Measurements from ENCODE around the gene PLA2G15.

PLA2G15 gene

GRCh38 chr16:68252383-68252782 is 7.2 kb downstream of the PLA2G15 start:
- Mint-ChIP-seq H3K27ac (peak overlapping the region; percentile 8), H3K36me3 (peaks cover 12% of the 10 kb centered on the region), H3K4me3 (no peak overlapping the region), H3K4me1 (peaks cover 8% of the 10 kb centered on the region), H3K27me3 (no peaks in the 10 kb centered on the region), H3K9me3 (no peaks in the 10 kb centered on the region)
- no peak for ATAC-seq (ENCODE audit: low read depth)
- DNase-seq (ENCODE audit: low spot score in 2 of 2): no peak

GRCh38 chr16:68253721-68254120 is 8.5 kb downstream of the PLA2G15 start:
- no peak for DNase-seq (ENCODE audit: low spot score in 2 of 2)
- Mint-ChIP-seq H3K9me3 (no peaks in the 10 kb centered on the region), H3K36me3 (peaks cover 14% of the 10 kb centered on the region), H3K27ac (no peak overlapping the region), H3K4me1 (peaks cover 14% of the 10 kb centered on the region), H3K27me3 (no peaks in the 10 kb centered on the region), H3K4me3 (no peak overlapping the region)
- no peak for ATAC-seq (ENCODE audit: low read depth)

- ATAC-seq (ENCODE audit: low read depth) (no peak), DNase-seq (ENCODE audit: low spot score in 2 of 2) (no peak)
- no peaks in the 10 kb centered on the region for H3K9me3 Mint-ChIP-seq
- H3K36me3 Mint-ChIP-seq: peaks cover 10% of the 10 kb centered on the region
- no peak overlapping the region for H3K4me3 Mint-ChIP-seq
- H3K4me1 Mint-ChIP-seq: peaks cover 14% of the 10 kb centered on the region
- H3K27me3 Mint-ChIP-seq: no peaks in the 10 kb centered on the region
- H3K27ac Mint-ChIP-seq: no peak overlapping the region
Observed at GRCh38 chr16:68255712-68256111, 10.5 kb downstream of the PLA2G15 start.

- Mint-ChIP-seq H3K4me1 (peaks cover 18% of the 10 kb centered on the region), H3K27ac (peak overlapping the region; percentile 82), H3K36me3 (peaks cover 5% of the 10 kb centered on the region), H3K27me3 (no peaks in the 10 kb centered on the region), H3K4me3 (no peak overlapping the region), H3K9me3 (no peaks in the 10 kb centered on the region)
- DNase-seq (ENCODE audit: low spot score in 2 of 2): peak; percentile 46 to 61
- peak; percentile 95 for ATAC-seq (ENCODE audit: low read depth)
Observed at GRCh38 chr16:68257251-68257905, 12.2 kb downstream of the PLA2G15 start.

- Mint-ChIP-seq H3K36me3 (peaks cover 3% of the 10 kb centered on the region), H3K4me3 (no peak overlapping the region), H3K9me3 (no peaks in the 10 kb centered on the region), H3K27me3 (no peaks in the 10 kb centered on the region), H3K4me1 (peaks cover 20% of the 10 kb centered on the region), H3K27ac (peak overlapping the region; percentile 82)
- DNase-seq (ENCODE audit: low spot score in 2 of 2): no peak
- no peak for ATAC-seq (ENCODE audit: low read depth)
Observed at GRCh38 chr16:68257906-68258800, 13.0 kb downstream of the PLA2G15 start.

GRCh38 chr16:68259007-68259825 is 14.0 kb downstream of the PLA2G15 start:
- H3K4me1 Mint-ChIP-seq: peaks cover 28% of the 10 kb centered on the region
- no peak overlapping the region for H3K27ac Mint-ChIP-seq
- peaks cover 3% of the 10 kb centered on the region for H3K36me3 Mint-ChIP-seq
- no peak overlapping the region for H3K4me3 Mint-ChIP-seq
- ATAC-seq (ENCODE audit: low read depth) (no peak), DNase-seq (ENCODE audit: low spot score in 2 of 2) (no peak)
- no peaks in the 10 kb centered on the region for H3K27me3 Mint-ChIP-seq
- no peaks in the 10 kb centered on the region for H3K9me3 Mint-ChIP-seq

GRCh38 chr16:68263559-68264127 is 18.5 kb downstream of the PLA2G15 start:
- peak; percentile 0 for ATAC-seq (ENCODE audit: low read depth)
- peak overlapping the region; percentile 91 for H3K27ac Mint-ChIP-seq
- peak overlapping the region; percentile 83 for H3K4me3 Mint-ChIP-seq
- no peaks in the 10 kb centered on the region for H3K27me3 Mint-ChIP-seq
- H3K9me3 Mint-ChIP-seq: no peaks in the 10 kb centered on the region
- no peak for DNase-seq (ENCODE audit: low spot score in 2 of 2)
- peaks cover 37% of the 10 kb centered on the region for H3K4me1 Mint-ChIP-seq
- H3K36me3 Mint-ChIP-seq: peaks cover 3% of the 10 kb centered on the region

GRCh38 chr16:68264128-68265077 is 19.2 kb downstream of the PLA2G15 start, which contains the start of gene SLC7A6:
TSS of gene SLC7A6 (plus strand) at chr16:68264526. CDS start at chr16:68274727, 10,201 bp downstream.
- Mint-ChIP-seq H3K9me3 (no peaks in the 10 kb centered on the region), H3K27ac (peak within 1 kb of the TSS; percentile 91), H3K4me1 (peaks cover 42% of the 10 kb centered on the region), H3K36me3 (peaks cover 7% of the 10 kb centered on the region), H3K27me3 (no peaks in the 10 kb centered on the region), H3K4me3 (peak within 1 kb of the TSS; percentile 83)
- ATAC-seq (ENCODE audit: low read depth) (peak; percentile 74), DNase-seq (ENCODE audit: low spot score in 2 of 2) (peak; percentile 75 to 84)

GRCh38 chr16:68265078-68265920 is 20.1 kb downstream of the PLA2G15 start:
- H3K27me3 Mint-ChIP-seq: no peaks in the 10 kb centered on the region
- H3K4me1 Mint-ChIP-seq: peaks cover 43% of the 10 kb centered on the region
- no peaks in the 10 kb centered on the region for H3K9me3 Mint-ChIP-seq
- peaks cover 7% of the 10 kb centered on the region for H3K36me3 Mint-ChIP-seq
- ATAC-seq (ENCODE audit: low read depth) (peak; percentile 13), DNase-seq (ENCODE audit: low spot score in 2 of 2) (no peak)
- H3K4me3 Mint-ChIP-seq: peak overlapping the region; percentile 83
- H3K27ac Mint-ChIP-seq: peak overlapping the region; percentile 91

GRCh38 chr16:68267612-68268405 is 22.6 kb downstream of the PLA2G15 start:
- Mint-ChIP-seq H3K36me3 (peaks cover 7% of the 10 kb centered on the region), H3K4me1 (peaks cover 42% of the 10 kb centered on the region), H3K27me3 (no peaks in the 10 kb centered on the region), H3K27ac (no peak overlapping the region), H3K4me3 (no peak overlapping the region), H3K9me3 (no peaks in the 10 kb centered on the region)
- DNase-seq (ENCODE audit: low spot score in 2 of 2): no peak
- no peak for ATAC-seq (ENCODE audit: low read depth)

- peaks cover 11% of the 10 kb centered on the region for H3K36me3 Mint-ChIP-seq
- no peaks in the 10 kb centered on the region for H3K9me3 Mint-ChIP-seq
- peaks cover 48% of the 10 kb centered on the region for H3K4me1 Mint-ChIP-seq
- H3K4me3 Mint-ChIP-seq: no peak overlapping the region
- no peak for DNase-seq (ENCODE audit: low spot score in 2 of 2)
- no peaks in the 10 kb centered on the region for H3K27me3 Mint-ChIP-seq
- ATAC-seq (ENCODE audit: low read depth): no peak
- H3K27ac Mint-ChIP-seq: peak overlapping the region; percentile 88
Observed at GRCh38 chr16:68269793-68270192, 24.6 kb downstream of the PLA2G15 start.
